Epithelial cell of proximal tubule (primary cell): ENCODE data around the gene PHEX. TPM values are rescaled to one million over a fixed set of nuclear protein-coding genes. Genes with fewer than 3 reads are reported as not detected.

Source experiments
- DNase-seq: peaks from one replicate; pipeline ENCODE4 v3.0.0-alpha.2; 2011; ENCODE audit warnings: low read depth
- H3K4me3 ChIP-seq: 2 replicates; pipeline ENCODE4 v1.5.1; 2011; ENCODE audit warnings: low read depth, mild to moderate bottlenecking, low read length
- CTCF ChIP-seq: conservative IDR thresholded peaks from 2 replicates; pipeline ENCODE4 v1.5.1; 2012; ENCODE audit warnings: low read depth, mild to moderate bottlenecking, low read length
- total RNA-seq: library from RNA; depleted of rRNA; stranded (reverse); fragments of >200 nt; gene quantifications from 2 replicates; pipeline ENCODE4 v1.2.3, GENCODE V29; 2015

The PHEX gene
- total RNA-seq, 1 donor from 2014 or later = 0.29 TPM

GRCh38 chrX:22173966-22174365 is 141.8 kb downstream of the PHEX start:
- H3K4me3 ChIP-seq = no peak overlapping the region
- TF ChIP-seq CTCF = no peak
- no peak for DNase-seq

- no peak for TF ChIP-seq CTCF
- DNase-seq = no peak
- H3K4me3 ChIP-seq = no peak overlapping the region
Measured at GRCh38 chrX:22177950-22178515, 145.9 kb downstream of the PHEX start.

- TF ChIP-seq CTCF = no peak
- H3K4me3 ChIP-seq = no peak overlapping the region
- DNase-seq = no peak
Measured at GRCh38 chrX:22184096-22184495, 152.0 kb downstream of the PHEX start.

GRCh38 chrX:22186165-22186564 is 154.0 kb downstream of the PHEX start:
- no peak for TF ChIP-seq CTCF
- H3K4me3 ChIP-seq = no peak overlapping the region

GRCh38 chrX:22192419-22193060 is 160.4 kb downstream of the PHEX start:
- peak; percentile 15 for DNase-seq
- H3K4me3 ChIP-seq = no peak overlapping the region
- peak; percentile 67 for TF ChIP-seq CTCF

More at GRCh38 chrX:22186165-22186564, 154.0 kb downstream of the PHEX start:
- DNase-seq = no peak

GRCh38 chrX:22193851-22194659 is 161.9 kb downstream of the PHEX start:
- TF ChIP-seq CTCF = no peak
- H3K4me3 ChIP-seq = no peak overlapping the region
- DNase-seq = no peak
